KOPT-K1 (cell line): ENCODE data around the gene CCL26.

Source experiments
- H3K27ac ChIP-seq: fragments of 200-600 bp; sonication (generic); 2 replicates; pipeline ENCODE4 v1.5.1; 2016; ENCODE audit warnings: antibody characterized with exemption, mild to moderate bottlenecking, low read depth, low read length; ENCODE audit not compliant: poor library complexity, severe bottlenecking
- H3K36me3 ChIP-seq: fragments of 200-600 bp; sonication (generic); 2 replicates; pipeline ENCODE4 v1.5.1; 2017; ENCODE audit warnings: antibody characterized with exemption, mild to moderate bottlenecking, low read length, moderate library complexity; ENCODE audit not compliant: insufficient read depth
- H3K9me3 ChIP-seq: fragments of 200-600 bp; sonication (generic); 2 replicates; pipeline ENCODE4 v1.5.1; 2017; ENCODE audit warnings: antibody characterized with exemption, low read length, mild to moderate bottlenecking; ENCODE audit not compliant: insufficient read depth, poor library complexity, severe bottlenecking

Gene CCL26

GRCh38 chr7:75772081-75773077 lies at the start of gene CCL26:
TSS of gene CCL26 (minus strand) at chr7:75772211. CDS start at chr7:75772176, 35 bp downstream.
- Histone ChIP-seq H3K36me3 (no peaks in the 10 kb centered on the region), H3K27ac (no peak within 1 kb of the TSS), H3K9me3 (no peaks in the 10 kb centered on the region)

- no peaks in the 10 kb centered on the region for H3K9me3 ChIP-seq
- no peaks in the 10 kb centered on the region for H3K36me3 ChIP-seq
- no peak overlapping the region for H3K27ac ChIP-seq
These were observed 48.7 kb upstream of the CCL26 start for GRCh38 chr7:75820688-75821087.

DNA sequence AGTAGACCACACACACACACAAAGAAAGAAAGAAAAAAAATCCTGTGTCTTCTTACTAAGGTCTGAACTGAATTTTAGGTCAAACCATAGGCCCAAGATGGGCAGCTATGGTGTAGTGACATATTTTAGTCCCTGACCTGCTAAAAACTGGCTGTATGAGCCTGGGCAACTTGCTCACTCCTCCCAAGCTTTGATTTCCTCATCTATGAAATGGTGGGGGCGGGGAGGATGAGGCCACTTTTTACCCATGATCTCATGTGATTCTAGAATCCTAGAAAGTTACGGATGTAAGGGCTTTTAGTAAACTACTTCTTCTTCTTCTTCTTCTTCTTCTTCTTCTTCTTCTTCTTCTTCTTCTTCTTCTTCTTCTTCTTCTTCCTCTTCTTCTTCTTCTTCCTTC lies 47.7 kb upstream of the CCL26 start:
- Histone ChIP-seq H3K36me3 (no peaks in the 10 kb centered on the region), H3K9me3 (no peaks in the 10 kb centered on the region), H3K27ac (no peak overlapping the region)

- Histone ChIP-seq H3K36me3 (no peaks in the 10 kb centered on the region), H3K27ac (no peak overlapping the region), H3K9me3 (no peaks in the 10 kb centered on the region)
These were observed 46.5 kb upstream of the CCL26 start for GRCh38 chr7:75818472-75818871.

GRCh38 chr7:75817116-75817515 lies 45.1 kb upstream of the CCL26 start:
- H3K9me3 ChIP-seq = no peaks in the 10 kb centered on the region
- no peak overlapping the region for H3K27ac ChIP-seq
- no peaks in the 10 kb centered on the region for H3K36me3 ChIP-seq

GRCh38 chr7:75815418-75816064 lies 43.5 kb upstream of the CCL26 start:
- Histone ChIP-seq H3K27ac (no peak overlapping the region), H3K9me3 (no peaks in the 10 kb centered on the region), H3K36me3 (no peaks in the 10 kb centered on the region)

DNA sequence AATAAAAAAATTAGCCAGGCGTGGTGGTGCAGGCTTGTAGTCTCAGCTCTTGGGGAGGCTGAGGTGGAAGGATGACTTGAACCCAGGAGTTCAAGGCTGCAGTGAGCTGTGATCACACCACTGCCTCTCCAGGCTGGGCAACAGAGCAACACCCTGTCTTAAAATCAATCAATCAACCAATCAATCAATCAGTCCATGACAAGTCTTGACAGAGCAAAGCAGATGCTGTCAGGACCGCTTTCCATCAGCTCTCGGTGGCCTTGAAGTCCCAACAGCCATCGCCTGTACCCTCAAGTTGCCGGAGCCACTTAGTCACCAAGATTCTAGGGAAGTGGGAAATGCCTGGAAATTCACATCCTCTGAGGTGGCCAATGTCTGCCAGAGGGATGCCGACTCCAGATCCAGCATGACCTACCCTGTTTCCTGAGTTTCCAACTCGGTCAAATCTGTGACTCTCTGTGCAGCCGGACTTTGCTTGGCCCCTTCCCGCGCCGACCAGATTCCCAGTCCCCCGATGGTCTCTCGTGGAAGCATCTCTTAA lies 42.5 kb upstream of the CCL26 start:
- no peaks in the 10 kb centered on the region for H3K36me3 ChIP-seq
- H3K27ac ChIP-seq = no peak overlapping the region
- H3K9me3 ChIP-seq = no peaks in the 10 kb centered on the region

DNA sequence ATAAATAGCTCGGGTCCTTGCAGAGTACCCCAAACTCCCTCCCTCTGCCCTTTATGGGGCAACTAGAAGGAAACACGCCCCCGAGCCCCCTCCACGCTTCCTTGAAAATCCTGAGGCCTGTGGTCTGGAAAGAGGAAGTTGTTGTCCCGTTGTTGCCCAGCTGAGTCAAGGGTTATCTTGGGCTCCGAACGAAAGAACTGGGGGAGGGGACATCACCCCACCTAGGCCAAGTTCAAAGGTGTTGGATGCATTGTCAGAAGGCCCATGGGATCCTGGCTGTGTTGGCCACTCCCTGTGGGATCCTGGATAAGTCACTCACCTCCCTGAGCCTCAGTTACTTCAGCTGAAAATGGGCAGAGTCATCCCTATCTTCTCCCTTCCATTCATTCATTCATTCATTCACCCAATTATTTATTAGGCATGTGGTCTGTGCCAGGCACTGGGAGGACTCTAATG lies 41.8 kb upstream of the CCL26 start, which contains the start of gene CCL24:
TSS of gene CCL24 (minus strand) at position 26 of the 456 bp plus-strand sequence. CDS start 91 bp downstream, outside the sequence.
- Histone ChIP-seq H3K36me3 (no peaks in the 10 kb centered on the region), H3K9me3 (no peaks in the 10 kb centered on the region), H3K27ac (no peak within 1 kb of the TSS)

DNA sequence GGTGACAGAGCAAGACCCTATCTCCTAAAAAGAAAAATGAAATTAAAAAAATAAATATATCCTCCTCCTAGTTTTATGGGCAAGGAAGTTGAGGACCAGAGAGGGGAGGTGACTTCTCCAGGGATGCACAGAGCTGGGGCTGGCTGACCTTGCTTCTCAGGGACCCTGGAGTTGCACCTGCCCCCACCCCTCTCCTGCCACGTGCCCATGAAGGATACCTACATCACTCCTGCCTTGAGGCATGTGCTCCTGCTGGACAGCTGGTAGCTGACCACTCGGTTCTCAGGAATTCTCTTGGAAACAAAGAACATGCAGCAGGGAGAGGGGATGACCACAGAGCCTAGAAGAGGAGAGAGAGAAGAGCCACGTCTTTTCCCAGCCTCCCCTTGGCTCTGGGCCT lies 41.1 kb upstream of the CCL26 start:
- Histone ChIP-seq H3K27ac (no peak overlapping the region), H3K36me3 (no peaks in the 10 kb centered on the region), H3K9me3 (peaks cover 4% of the 10 kb centered on the region)

- Histone ChIP-seq H3K36me3 (no peaks in the 10 kb centered on the region), H3K9me3 (peaks cover 14% of the 10 kb centered on the region), H3K27ac (no peak overlapping the region)
These were observed 40.1 kb upstream of the CCL26 start for GRCh38 chr7:75811894-75812678.

DNA sequence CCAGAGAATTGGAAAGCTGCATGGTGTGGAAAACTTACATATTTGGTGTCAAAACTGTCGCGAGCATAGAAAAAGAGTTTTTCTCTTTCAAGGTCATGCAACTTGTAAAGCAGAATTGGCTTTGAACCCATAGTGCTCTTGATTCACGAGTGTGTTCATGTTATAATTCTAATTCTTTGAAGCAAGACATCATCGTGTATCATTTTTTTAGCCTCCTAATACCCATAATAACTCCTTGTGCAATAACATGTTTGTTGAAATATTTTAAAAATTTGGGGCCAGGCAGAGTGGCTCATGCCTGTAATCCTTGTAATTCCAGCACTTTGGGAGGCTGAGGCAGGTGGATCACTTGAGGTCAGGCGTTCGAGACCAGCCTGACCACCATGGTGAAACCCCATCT lies 37.4 kb upstream of the CCL26 start:
- H3K36me3 ChIP-seq = no peaks in the 10 kb centered on the region
- no peak overlapping the region for H3K27ac ChIP-seq
- peaks cover 32% of the 10 kb centered on the region for H3K9me3 ChIP-seq

- Histone ChIP-seq H3K9me3 (peaks cover 32% of the 10 kb centered on the region), H3K36me3 (no peaks in the 10 kb centered on the region), H3K27ac (no peak overlapping the region)
These were observed 36.1 kb upstream of the CCL26 start for GRCh38 chr7:75808106-75808505.

DNA sequence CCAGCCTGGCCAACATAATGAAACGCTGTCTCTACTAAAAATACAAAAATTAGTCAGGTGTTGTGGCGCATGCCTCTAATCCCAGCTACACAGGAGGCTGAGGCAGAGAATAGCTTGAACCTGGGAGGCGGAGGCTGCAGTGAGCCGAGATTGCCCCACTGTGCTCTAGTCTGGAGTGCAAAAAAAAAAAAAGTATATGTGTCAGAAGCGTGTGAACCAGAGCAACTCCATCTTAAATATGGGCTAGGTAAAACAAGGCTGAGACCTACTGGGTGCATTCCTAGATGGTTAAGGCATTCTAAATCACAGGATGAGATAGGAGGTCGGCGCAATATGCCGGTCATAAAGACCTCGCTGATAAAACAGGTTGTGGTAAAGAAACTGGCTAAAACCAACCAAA lies 35.4 kb upstream of the CCL26 start:
- Histone ChIP-seq H3K27ac (no peak overlapping the region), H3K36me3 (no peaks in the 10 kb centered on the region)

DNA sequence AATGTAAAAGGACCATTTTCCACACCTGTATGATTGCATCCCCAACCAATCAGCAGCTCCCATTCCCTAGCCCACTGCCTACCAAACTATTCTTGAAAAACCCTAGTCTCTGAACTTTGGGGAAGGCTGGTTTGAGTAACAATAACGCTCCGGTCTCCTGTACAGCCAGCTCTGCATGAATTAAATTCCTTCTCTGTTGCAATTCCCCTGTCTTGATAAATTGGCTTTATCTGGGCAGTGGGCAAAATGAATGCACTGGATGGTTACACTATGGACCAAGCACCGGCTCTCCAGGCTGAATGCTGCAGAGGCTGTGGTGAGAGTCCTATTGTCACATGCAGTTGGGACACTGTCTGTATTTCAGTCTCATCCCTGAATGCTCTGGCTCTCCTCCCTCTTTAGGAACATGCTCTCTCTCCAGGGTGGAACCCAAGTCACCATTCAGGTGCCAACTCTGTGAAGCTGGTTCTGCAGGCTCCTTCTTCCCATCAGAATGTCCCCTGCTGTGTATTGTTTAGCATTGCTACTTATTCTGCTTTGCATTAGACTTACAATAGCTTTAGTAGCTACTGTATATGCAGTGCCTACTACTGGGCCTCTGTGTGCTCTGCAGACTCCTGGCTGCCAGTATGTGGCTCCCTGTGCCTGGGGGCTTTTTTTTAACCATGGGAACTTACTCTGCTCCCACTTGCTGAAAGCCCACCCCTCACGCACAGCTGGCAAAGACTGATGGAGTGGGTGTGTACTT lies 34.7 kb upstream of the CCL26 start:
- Histone ChIP-seq H3K36me3 (no peaks in the 10 kb centered on the region), H3K27ac (no peak overlapping the region), H3K9me3 (peaks cover 32% of the 10 kb centered on the region)

More for the DNA sequence above, 35.4 kb upstream of the CCL26 start:
- H3K9me3 ChIP-seq = peaks cover 32% of the 10 kb centered on the region
